HG03025 (cell line): ENCODE measurements around the gene EFNA1.
"Not testable (repeated sequence)": the region's sequence is repeated elsewhere in the genome, so short reads cannot be mapped to it uniquely, and the experiment has no call there.

Experiments used
- ATAC-seq: cut with Tn5 transposase; IDR thresholded peaks from one replicate; pipeline ENCODE4 v1.9.1; 2021; ENCODE audit warnings: mild to moderate bottlenecking, moderate library complexity; ENCODE audit not compliant: unreplicated experiment, low FRiP score

The EFNA1 gene

DNA sequence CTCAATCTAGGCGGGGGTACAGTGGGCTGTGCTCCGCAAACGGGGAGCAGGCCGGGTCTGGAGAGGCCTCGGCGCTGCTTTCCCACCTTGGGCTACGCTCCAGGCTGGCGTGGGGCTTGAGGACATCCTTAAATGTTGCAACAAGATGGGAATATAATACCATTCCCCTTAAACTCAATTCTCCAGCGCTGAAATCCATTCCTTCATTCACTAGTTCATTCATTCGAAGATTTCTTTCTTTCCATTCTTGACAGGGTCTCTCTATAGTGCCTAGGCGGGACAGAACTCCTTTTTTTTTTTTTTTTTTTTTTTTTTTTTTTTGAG, 12.9 kb downstream of the EFNA1 start:
- ATAC-seq = no peak

DNA sequence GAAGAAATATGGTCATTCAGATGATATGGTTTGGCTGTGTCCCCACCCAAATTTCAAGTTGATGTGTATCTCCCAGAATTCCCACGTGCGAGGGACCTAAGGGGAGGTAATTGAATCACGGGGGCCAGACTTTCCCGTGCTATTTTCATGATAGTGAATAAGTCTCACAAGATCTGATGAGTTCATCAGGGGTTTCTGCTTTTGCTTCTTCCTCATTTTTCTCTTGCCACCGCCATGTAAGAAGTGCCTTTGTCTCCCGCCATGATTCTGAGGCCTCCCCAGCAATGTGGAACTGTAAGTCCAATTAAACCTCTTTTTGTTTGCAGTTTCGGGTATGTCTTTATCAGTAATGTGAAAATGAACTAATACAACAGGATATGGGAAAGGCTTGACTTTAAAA, 14.1 kb downstream of the EFNA1 start:
- ATAC-seq = no peak

DNA sequence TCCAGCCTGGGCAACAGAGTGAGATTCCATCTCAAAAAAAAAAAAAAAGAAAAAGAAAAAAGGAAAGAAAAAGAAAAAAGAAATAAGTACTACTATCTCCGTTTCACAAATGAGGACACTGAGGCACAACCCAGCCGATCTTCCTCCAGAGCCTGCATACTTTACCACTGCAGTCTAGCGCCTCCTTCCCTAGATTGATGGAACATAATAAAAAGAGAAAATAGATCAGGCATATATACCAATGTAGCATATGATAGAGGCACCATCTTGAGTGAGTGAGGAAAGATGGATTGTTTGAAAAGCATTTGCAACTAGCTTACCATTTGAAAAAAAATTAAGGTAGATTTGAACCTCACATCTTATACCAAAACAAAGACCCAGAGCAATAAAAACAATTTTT, 17.8 kb downstream of the EFNA1 start:
- ATAC-seq = no peak

DNA sequence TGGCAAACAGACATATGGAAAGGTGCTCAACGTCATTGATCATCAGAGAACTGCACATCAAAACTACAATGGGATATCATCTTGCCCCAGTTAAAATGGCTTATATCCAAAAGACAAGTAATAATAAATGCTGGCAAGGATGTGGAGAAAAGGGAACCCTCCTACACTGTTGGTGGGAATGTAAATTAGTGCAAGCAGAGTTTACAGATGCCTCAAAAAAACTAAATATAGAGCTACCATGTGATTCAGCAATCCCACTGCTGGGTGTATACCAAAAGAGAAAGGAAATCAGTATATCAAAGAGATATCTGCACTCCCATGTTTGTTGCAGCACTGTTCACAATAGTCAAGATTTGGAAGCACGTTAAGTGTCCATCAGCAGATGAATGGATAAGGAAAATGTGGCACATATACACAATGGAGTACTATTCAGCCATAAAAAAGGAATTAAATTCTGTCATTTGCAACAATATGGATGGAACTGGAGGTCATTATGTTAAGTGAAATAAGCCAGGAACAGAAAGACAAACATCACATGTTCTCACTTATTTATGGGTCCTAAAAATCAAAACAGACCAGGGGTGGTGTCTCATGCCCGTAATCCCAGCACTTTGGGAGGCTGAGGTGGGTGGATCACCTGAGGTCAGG, 28.4 kb downstream of the EFNA1 start:
- ATAC-seq = not testable (repeated sequence)

DNA sequence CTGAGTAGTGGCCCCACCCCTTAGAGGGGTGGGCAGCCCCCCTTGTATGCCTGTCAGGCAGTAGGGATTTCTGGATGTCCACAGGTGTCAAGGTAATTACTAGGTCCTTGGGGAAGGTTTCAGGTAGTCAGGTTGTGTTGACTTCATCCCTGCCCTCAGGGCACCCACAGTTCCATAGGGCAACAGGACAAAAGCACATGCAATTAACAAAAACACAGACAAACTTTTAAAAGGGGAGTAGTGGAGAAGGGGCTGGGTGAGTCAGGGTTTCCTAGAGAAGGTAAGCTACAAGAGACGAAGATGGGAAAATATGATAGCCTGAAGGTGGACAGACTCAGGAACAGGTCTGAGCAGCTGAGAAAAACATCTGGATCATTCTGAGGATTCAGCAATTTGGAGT, 31.3 kb downstream of the EFNA1 start:
- no peak for ATAC-seq

DNA sequence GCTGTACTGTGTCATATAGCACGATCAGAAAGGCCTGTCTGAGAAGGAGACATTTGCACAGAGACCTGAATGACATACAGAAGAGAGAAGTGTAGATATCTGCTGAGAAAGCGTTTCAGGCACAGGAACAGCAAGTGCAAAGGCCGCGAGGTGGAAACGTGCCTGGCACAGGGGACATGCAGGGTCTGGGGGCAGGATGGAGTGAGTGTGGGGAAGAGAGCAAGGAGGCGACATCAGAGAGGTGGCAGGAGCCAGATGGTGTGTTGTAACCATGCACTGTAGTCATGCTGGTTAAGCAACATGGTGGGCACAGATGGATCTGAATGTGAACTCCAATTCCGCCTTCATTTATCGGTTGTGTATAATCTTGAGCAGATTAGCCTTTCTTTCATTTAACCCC, 32.5 kb downstream of the EFNA1 start:
- ATAC-seq = no peak

DNA sequence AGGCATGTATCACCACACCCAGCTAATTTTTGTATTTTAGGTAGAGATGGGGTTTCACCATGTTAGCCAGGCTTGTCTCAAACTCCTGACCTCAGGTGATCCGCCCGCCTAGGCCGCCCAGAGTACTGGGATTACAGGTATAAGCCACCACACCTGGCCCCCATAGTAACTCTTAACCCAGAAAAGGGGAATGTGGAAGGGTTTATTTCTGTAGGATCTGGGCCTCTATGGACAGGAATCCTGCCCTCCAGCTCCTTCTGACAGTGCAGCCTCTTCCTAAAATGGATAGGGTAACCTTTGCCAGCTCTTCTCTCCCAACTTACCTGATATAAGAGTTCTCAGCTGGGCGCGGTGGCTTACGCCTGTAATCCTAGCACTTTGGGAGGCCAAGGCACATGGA, 35.0 kb downstream of the EFNA1 start:
- not testable (repeated sequence) for ATAC-seq

DNA sequence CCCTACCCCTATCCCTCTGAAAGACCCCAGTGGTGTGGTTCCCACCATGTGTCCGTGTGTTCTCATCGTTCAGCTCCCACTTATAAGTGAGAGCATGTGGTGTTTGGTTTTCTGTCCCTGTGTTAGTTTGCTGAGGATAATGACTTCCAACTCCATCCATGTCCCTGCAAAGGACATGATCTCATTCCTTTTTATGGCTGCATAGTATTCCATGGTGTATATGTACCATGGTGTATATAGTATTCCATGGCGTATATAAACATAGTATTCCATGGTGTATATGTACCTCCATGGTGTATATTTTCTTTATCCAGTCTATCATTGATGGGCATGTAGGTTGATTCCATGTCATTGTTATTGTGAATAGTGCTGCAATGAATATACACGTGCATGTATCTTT, 36.1 kb downstream of the EFNA1 start:
- ATAC-seq = not testable (repeated sequence)

DNA sequence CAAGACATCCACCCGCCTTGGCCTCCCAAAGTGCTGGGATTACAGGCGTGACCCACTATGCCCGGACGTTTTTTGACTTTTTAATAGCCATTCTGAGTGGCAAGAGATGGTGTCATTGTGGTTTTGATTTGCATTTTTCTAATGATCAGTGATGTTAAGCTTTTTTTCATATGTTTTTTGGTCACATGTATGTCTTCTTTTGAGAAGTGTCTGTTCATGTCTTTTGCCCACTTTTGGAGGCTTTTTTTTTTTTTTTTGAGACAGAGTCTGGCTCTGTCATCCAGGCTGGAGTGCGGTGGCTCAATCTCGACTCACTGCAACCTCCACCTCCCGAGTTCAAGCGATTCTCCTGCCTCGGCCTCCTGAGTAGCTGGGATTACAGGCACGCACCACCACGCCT, 36.9 kb downstream of the EFNA1 start:
- ATAC-seq = not testable (repeated sequence)

DNA sequence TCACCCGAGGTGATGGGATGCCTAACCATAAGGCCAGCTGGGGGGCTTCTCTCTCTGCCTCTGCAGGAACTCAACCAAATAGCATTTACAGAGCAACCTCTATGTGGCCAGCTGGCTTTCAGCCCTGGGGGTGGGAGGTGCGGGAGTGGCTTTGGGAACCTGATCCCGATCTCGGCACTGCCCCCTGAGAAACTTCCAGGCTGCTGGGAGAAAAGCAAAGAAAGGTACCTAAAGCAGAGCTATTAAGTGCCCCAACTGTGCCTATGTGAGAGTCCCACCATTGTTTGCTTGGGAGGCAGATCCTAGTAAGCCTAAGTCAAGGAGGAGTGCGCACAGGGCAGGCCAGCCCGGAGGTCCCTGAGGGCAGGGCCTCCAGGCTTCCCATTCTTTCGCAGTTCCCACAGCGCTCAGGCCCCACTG, 38.4 kb downstream of the EFNA1 start:
- no peak for ATAC-seq

DNA sequence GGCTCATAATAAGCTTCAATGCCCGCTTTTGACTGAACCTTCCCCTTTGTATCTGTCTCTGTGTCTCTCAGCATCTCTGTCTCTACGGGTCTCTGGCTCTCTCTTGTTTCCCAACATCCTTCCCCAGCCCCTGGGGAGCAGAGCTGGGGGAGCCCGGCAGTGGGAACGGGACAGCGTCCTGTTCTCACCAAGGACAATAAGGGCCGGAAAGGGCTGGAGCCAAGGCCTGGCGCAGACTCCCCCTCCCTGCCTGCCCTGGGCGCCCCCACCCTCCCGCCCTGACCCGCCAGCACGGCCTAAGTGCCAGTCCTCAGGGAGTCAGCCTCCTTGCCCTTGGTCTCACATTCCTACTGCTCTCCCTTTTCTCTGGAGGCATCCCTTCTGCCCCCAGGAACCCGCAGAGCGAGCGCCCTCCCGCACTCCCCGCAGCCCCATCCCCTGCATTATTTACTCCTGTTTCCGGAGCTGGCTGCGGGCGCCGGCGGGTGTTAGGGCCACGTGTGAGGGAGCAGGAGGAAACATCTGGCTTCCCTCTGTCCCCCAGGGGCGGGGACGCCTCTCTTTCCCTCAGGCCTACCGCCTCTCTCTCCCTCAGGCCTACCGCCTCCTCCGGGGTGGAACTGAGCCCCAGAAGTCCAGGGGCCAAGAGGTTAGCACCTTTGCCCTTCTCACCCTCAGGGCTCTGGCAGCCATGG, 38.9 kb downstream of the EFNA1 start:
- no peak for ATAC-seq

DNA sequence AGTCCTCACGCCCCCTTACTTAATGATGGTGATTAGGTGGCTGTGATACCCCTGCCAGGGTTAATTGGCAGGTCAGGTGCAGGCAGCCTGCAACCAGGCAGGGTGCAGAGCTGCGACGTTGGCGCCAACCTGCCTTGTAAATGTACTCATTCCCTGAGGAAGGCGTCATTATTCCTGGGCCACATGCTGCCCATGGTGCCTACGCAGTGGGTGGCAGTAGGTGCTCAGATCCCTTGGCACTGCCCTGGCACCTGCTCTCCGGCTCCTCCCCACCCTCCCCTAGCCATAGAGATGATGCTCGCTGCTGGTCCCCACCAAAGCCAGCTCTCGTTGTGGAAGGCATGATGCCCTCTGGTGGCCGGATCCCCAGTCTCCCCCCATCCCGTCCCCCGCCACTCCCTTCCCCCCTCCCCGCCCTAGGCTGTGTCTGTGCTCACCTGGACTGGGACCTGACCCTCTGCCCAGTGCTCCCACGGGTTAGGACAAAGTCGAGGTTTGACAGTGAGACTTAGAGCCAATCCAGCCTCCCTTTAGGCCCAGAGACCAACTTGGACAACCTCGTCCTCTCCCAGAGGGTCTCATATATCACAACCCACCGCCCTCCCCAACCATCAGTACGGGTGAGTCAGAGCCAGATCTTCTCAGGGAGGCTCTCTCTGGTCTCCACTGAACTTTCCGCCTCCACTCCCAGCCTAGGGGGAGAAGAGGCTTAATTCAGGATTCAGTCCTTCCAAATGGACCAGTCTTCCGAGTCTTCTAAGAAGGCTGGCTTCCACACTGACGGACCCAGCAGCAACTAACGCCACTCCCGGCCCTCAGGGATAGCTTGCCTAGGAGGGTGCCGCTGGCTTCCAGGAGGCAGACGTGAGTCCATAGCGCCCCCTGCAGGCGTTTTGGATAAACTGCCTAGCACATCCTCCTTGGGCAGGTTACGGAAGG, 39.8 kb downstream of the EFNA1 start:
- no peak for ATAC-seq

DNA sequence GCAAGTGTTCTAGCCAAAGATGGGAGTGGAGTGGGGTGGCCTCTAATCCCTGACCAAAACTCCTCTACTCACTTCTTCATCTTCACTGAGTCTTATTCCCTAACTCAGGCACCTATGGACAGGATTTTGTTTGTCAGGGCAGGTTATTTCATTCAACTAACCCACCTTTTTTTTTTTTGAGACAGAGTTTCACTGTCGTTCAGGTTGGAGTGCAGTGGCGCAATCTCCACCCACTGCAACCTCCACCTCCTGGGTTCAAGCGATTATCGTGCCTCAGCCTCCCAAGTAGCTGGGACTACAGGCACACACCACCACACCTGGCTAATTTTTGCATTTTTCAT, 40.4 kb downstream of the EFNA1 start:
- not testable (repeated sequence) for ATAC-seq

DNA sequence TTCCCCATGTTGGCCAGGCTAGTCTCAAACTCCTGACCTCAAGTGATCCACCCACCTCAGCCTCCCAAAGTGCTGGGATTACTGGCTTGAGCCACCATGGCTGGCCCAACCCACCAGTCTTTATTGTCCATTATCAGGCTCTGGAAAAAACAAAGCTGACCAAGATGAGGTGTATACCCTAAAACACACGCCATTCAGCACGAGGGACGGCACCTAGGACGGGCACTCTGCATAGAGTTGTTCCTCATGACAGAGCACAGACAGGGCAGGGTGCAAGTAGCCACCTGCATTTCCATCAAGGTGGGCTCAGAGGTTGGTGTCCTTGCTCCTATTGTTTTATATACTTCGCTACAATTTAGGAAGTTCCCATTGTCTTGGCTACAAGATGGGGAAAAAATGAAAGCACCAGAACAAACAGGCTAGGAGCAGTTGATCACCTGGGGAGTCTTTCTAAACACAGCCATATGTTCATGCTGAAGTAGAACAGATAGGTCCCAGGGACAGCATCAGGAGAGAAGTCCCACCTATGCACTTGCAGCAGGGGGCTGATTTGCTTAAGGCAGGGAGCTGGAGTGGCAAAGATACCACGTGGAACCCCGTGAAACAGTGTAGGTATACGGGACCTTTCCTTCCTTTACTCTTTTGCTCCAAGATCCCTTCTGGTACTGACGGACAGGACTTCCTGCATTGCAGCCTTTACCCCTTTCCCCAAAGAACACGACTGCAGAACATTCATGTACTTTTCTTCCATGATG, 41.0 kb downstream of the EFNA1 start:
- no peak for ATAC-seq

DNA sequence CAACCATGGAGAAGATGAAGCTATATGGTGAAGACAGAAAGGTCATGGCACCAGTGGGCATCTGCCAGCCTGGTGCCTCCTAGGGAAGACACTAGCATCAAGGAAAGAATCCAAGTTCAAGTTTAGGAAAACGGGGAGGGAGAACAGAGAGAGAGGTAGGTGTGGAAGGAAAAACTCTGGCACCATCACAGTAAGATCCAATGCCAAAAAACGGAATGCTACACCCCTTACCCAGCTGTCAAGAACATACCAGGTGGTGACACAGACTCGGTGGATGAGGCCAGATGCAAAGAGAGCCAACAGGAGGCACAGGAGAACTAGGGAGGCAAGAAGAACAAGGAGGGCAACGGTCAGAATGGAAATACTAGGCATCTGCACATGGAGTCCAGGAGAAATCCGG, 41.9 kb downstream of the EFNA1 start:
- no peak for ATAC-seq

DNA sequence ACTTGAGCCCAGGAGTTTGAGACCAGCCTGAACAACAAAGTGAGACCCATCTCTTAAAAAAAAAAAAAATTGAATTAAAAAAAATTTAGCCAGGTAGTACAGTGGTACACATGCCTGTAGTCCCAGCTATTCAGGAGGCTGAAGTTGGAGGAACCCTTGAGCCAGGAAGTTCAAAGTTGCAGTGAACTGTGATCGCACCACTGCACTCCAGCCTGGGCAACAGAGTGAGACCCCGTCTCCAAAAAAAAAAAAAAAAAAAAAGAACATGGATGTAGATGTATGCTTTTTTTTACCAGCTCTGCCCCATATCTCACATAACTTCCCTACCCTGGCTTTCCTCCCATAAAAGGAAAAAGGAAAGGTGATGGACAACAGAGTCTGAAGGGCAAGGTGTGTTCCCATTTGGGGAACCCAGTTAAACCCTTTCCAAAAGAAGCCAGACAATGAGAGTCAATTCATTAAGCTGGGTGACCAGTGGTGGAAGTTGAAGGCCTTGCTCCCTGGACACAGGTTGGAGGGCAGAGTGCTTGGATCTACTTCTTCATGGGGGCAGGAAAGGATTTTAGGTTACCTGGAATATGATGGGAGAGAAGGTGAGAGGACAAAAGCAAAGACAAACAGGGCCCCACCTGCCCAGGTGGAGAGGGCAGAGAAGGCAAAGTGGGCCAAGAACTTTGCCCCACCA, 42.6 kb downstream of the EFNA1 start:
- no peak for ATAC-seq

DNA sequence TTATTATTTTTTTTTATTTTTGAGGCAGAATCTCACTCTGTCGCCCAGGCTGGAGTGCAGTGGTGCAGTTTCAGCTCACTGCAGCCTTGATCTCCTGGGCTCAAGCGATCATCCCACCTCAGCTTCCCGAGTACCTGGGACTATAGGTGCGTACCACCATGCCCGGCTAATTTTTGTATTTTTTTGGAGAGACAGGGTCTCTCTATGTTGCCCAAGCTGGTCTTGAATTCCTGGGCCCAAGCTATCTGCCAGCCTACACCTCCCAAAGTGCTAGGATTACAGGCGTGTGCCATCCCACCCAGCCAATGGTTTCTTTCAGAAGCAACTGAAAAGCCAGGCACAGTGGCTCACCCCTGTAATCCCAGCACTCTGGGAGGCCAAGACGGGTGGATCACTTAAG, 43.1 kb downstream of the EFNA1 start:
- no peak for ATAC-seq

DNA sequence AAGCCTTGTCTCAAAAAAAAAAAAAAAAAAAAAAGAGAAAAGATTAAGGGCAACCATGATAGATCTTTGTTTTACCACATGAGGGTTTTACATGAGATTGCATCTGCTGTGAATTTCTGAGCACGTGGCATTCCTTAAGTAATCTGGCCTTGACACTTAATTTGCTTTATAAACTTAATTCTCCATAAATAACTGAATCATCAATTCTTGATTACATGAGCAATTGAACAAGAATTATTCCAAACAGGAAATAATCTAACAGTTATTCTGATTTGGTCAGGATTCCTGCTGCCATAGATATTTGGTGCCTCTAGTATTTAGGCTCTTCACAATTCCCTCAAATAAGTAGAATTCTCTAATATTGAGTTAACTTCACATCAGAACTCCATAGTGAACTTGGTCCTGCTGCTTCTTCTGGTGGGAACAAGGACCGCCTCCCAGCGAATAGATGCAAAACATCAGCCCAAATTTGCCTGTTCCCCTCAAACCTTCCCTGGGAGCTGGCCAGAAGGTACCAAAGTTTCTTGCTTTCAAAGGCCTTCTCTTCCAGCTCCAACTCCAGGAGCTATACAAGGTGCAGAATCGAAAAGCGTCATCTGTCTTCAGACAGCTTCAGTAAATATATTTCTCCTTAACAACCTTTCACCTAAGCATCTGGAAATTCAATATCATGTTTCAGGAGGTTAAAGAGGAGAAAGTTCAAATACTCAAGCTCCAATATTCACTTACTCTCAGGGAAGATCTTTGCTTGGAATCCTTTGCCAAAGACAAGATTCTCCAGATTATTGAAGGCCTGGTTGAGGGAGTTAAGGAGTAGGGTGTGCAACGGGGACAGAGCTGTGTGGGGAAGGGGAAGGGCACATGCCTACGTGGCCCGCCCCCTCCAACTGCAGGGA, 44.4 kb downstream of the EFNA1 start:
- no peak for ATAC-seq

DNA sequence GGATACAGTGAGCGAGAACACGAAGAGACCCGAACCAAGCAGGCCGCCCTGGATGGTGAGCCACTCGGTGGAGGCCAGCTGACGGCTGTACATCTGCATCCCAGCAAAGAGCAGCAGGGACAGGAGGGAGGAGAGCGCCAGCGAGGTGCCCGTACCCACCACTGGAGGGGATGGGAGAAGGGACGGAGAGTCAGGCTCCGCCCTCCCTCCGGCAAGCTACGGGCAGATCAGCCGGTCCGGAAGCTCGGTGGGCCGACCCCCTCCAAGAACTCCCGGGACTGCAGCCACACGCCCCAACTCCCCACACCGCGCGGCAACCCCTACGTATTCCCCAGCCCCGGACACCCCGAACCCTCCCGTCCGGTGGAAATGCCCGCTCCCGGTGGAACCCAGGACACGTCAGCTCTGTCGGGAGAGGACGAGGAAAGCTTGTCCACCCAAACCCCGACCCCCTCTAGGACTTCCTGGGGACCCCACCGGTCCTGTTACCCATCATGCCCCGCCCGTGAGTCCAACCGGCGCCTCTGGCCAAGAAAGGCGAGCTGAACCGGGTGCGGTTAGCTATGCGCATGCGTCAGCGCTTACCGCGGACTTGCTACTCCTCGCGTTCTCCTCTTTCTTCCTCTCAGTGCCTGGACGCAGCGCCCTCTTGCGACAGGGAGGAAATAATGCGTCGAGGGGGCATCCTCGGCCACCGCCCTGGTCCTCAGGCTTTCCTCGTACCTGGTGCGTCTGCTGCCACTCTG, 45.2 kb downstream of the EFNA1 start, which contains the start of gene KRTCAP2:
Gene KRTCAP2 (minus strand): TSS at position 573 of the 746 bp plus-strand sequence. CDS start 80 bp downstream, at position 493.
- peak; percentile 45 for ATAC-seq
